ENCODE results near the gene GATD1. TPM values are rescaled to one million over a fixed set of nuclear protein-coding genes. Genes with fewer than 3 reads are reported as not detected.

GATD1 gene
- total RNA-seq, 2 donors from 2014 or later: 14.0 to 28.7 TPM

DNA sequence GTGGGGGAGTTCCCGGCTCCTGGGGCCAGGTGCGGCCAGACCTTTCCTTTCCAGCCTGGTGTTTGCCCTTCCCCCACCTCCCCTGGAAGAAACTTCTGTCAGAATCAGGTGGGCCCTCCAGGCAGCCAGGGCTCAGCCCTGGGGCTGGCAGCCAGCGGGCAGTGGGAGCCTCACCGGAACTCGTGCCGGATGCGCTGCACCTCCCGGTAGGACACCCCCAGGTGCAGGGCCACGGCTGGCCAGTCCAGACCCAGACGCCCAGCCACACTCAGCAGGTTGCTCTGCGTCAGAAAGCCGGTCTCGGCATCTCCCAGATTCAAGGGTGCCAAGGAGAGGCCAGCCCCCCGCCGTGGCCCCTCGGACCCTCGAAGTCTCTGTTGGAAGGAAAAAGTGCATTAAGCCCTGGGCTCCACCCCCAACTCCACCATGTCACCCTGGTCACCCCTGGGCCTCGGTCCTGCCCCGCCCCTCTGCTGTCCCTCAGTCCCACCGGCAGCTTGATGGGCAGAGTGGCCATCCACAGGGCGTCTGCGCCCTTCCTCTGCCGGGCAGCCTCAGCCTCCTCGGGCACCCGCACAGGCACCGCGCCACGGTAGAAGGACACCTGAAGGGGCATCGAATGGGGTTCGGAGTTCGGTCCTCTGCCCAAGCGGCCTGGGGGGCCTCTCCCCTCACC, 22.5 kb upstream of the GATD1 start:
- no peaks in the 10 kb centered on the region for H3K27me3 ChIP-seq
- no peak overlapping the region for H3K4me3 ChIP-seq
- H3K4me1 ChIP-seq: peaks cover 49% of the 10 kb centered on the region
- no peak overlapping the region for H3K27ac ChIP-seq
- intact Hi-C loops (cut with DNase I): no loop called here
- TF ChIP-seq, protein P1, sequence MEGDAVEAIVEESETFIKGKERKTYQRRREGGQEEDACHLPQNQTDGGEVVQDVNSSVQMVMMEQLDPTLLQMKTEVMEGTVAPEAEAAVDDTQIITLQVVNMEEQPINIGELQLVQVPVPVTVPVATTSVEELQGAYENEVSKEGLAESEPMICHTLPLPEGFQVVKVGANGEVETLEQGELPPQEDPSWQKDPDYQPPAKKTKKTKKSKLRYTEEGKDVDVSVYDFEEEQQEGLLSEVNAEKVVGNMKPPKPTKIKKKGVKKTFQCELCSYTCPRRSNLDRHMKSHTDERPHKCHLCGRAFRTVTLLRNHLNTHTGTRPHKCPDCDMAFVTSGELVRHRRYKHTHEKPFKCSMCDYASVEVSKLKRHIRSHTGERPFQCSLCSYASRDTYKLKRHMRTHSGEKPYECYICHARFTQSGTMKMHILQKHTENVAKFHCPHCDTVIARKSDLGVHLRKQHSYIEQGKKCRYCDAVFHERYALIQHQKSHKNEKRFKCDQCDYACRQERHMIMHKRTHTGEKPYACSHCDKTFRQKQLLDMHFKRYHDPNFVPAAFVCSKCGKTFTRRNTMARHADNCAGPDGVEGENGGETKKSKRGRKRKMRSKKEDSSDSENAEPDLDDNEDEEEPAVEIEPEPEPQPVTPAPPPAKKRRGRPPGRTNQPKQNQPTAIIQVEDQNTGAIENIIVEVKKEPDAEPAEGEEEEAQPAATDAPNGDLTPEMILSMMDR (IDR thresholded peaks at IDR 0.05): no peak
- TF ChIP-seq POLR2A (IDR thresholded peaks at IDR 0.05): no peak
- no peaks in the 10 kb centered on the region for H3K9me3 ChIP-seq
- H3K36me3 ChIP-seq (replicated peaks in 1 of 2; ENCODE audit: insufficient read depth in 1 of 2, low read depth in 2 of 2): no peaks in the 10 kb centered on the region
- ATAC-seq (no peak), DNase-seq (no peak)
- 86 to 88% methylated on average over 16 to 31 of the region's 32 CpGs for WGBS, 2 donors

DNA sequence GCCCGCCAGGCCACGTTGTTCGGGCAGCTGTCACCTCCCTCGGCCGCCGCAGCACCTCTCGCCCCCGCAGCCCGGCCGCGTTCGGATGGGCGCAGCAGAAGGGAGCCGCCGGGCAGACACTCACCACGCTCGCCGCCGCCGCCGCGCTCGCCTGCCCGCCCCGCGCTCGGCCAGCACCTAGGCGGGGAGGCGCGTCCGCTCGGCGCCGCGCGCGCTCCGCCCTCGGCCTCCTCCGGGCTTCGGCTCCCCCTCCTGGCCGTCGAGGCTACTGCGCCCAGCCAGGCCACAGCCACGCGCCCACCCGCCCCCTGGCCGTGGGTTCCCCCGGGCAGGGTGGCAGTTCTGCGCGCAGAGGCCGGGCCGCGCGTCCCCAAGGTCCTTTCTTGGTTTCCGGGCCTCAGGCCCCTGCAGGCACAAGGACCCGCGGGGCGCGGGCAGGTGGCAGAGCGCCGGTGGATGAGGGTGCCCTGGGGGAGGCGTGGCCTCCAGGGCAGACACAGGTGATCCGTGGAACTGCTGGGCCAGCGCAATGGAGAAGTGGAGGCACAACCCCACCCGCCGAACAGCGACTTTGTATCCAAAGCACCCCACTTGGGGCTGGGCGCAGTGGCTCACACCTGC, 20.9 kb upstream of the GATD1 start, which contains the start of gene SLC25A22:
TSS of gene SLC25A22 (minus strand) at position 189 of the 621 bp plus-strand sequence. CDS start 3,275 bp downstream, outside the sequence.
- Histone ChIP-seq H3K4me1 (peaks cover 49% of the 10 kb centered on the region), H3K36me3 (replicated peaks in 1 of 2; ENCODE audit: insufficient read depth in 1 of 2, low read depth in 2 of 2) (no peaks in the 10 kb centered on the region), H3K27ac (peak within 1 kb of the TSS; percentile 93 to 98 (median 97)), H3K27me3 (no peaks in the 10 kb centered on the region), H3K9me3 (no peaks in the 10 kb centered on the region), H3K4me3 (peak within 1 kb of the TSS; percentile 47 to 51)
- WGBS, 2 donors: 2% methylated on average over 69 of the region's 69 CpGs; no CpG with 5 or more reads in 1 of the 2 donors
- no peak for TF ChIP-seq POLR2A (IDR thresholded peaks at IDR 0.05)
- TF ChIP-seq, protein P1 (IDR thresholded peaks at IDR 0.05): peak; percentile 62 to 95 (median 83)
- ATAC-seq: peak; percentile 66
- intact Hi-C loops (cut with DNase I): no loop called here
- peak; percentile 77 to 85 (median 80) for DNase-seq

DNA sequence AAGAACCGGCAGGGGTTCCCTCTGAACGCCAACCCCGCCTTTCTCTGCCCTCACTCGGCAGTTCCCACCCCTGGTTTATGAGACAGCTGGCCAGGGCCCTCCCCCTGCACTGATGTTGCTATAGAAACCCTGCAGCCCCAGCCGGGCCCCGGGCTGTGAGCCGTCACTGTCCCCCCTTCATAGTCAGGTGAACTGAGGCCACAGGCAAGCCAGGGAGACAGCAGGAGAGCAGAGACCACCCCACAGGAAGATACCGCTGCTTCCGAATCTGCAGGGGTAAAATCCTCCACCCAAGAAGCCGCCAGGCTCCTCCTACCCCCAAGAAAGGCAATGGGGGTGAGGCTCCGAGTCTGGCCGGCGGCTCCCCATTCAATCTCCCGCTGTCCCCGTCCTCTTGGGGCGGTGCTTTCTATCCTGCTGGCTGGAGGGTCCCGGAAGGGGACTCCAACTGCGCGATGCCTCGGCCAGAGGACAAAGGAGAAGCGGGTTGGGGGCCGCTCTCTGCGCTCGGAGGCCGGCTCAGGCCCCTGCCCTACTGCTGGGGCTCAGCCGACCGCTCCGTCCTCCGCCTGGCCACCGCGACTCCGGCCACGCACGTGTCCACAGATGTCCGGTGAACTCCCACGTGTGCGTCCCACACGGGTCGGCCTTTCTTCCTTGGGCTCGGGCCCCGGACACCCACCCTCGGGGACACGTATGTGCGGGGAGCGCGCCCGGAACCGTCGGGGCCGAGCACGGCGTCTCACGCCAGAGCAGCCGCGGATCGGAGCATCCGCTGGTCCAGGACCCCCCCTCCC, 20.2 kb upstream of the GATD1 start:
- Histone ChIP-seq H3K36me3 (replicated peaks in 1 of 2; ENCODE audit: insufficient read depth in 1 of 2, low read depth in 2 of 2) (no peaks in the 10 kb centered on the region), H3K9me3 (no peaks in the 10 kb centered on the region), H3K4me1 (peaks cover 56% of the 10 kb centered on the region), H3K27ac (peak overlapping the region; percentile 93 to 98 (median 97)), H3K4me3 (peak overlapping the region; percentile 47 to 51), H3K27me3 (no peaks in the 10 kb centered on the region)
- peak; percentile 4 for ATAC-seq
- no peak for TF ChIP-seq POLR2A (IDR thresholded peaks at IDR 0.05)
- TF ChIP-seq, protein P1 (IDR thresholded peaks at IDR 0.05): no peak
- intact Hi-C loops (cut with DNase I): no loop called here
- DNase-seq: peak; percentile 53 to 78 (median 72)
- WGBS, 2 donors: 0 to 3% methylated on average over 7 to 57 of the region's 57 CpGs

DNA sequence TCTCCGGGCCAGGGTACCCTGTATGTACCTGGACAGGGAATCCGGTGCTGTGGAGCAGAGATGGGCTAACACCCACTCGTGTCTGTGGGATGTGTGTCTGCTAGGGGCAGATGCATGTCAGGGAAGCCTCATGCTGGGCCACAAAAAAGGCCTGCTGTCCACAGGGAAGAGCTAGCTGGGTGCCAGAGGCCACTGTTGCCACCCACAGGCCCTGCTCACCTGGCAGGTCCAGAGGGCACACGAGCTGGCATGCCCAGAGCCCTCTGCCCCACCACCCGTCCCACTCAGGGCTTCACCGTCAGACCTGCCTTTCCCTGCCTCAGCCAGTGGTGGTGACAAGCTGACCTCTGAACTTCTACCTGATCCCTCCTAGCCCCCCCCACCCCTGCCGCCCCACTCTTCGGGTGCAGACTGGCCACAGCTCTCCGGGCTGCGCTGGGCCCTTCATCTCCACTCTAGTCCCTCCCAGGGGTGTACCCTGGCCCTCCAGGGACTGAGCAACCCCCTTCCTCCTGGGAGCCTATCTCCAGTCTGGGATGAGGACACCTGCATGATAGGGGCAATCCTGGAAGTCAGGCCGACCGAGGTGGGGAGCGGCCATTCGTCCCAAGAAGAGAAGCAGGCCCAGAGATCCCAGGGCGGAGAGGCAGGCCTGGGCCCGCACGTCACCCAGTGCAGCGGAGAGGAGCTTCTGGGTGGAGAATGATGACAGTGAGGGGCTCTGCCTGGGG, 19.4 kb upstream of the GATD1 start:
- WGBS, 2 donors: 5 to 12% methylated on average over 4 to 17 of the region's 18 CpGs
- Histone ChIP-seq H3K4me3 (peak overlapping the region in 1 of 2 donors; percentile 51), H3K36me3 (replicated peaks in 1 of 2; ENCODE audit: insufficient read depth in 1 of 2, low read depth in 2 of 2) (peaks cover 0 to 4% of the 10 kb centered on the region in 2 donors), H3K27me3 (no peaks in the 10 kb centered on the region), H3K9me3 (no peaks in the 10 kb centered on the region), H3K27ac (peak overlapping the region; percentile 93 to 98 (median 97)), H3K4me1 (peaks cover 59% of the 10 kb centered on the region)
- TF ChIP-seq POLR2A (IDR thresholded peaks at IDR 0.05): no peak
- DNase-seq (peak in 2 of 4 donors; percentile 44 to 47), ATAC-seq (no peak)
- intact Hi-C loops (cut with DNase I): no loop called here

All from body of pancreas (tissue), 4 donors.